NCI-H2196 (cell line): ENCODE measurements around the gene CEP162.
"Not testable (repeated sequence)": the region's sequence is repeated elsewhere in the genome, so short reads cannot be mapped to it uniquely, and the experiment has no call there.

Source experiments
- DNase-seq: peaks from one replicate; lab custom pipeline; 2025; ENCODE audit not compliant: unreplicated experiment; lab: John Stamatoyannopoulos, UW

Gene CEP162

GRCh38 chr6:84227434-84228197 is at the start of gene CEP162:
Gene CEP162 (minus strand): TSS chr6:84227643. CDS start chr6:84226393, 1,250 bp downstream.
- peak; percentile 88 for DNase-seq

GRCh38 chr6:84274856-84275255 is 47.4 kb upstream of the CEP162 start:
- DNase-seq: no peak

- no peak for DNase-seq
Measured at GRCh38 chr6:84273048-84273809, 45.8 kb upstream of the CEP162 start.

- no peak for DNase-seq
Measured at GRCh38 chr6:84272298-84272697, 44.9 kb upstream of the CEP162 start.

GRCh38 chr6:84271061-84271716 is 43.7 kb upstream of the CEP162 start:
- no peak for DNase-seq

GRCh38 chr6:84269947-84270733 is 42.7 kb upstream of the CEP162 start:
- no peak for DNase-seq

GRCh38 chr6:84268781-84269180 is 41.3 kb upstream of the CEP162 start:
- no peak for DNase-seq

GRCh38 chr6:84263557-84263956 is 36.1 kb upstream of the CEP162 start:
- DNase-seq: no peak

- DNase-seq: no peak
Measured at GRCh38 chr6:84260926-84261325, 33.5 kb upstream of the CEP162 start.

GRCh38 chr6:84260196-84260595 is 32.8 kb upstream of the CEP162 start:
- no peak for DNase-seq

- no peak for DNase-seq
Measured at GRCh38 chr6:84258866-84259265, 31.4 kb upstream of the CEP162 start.

- DNase-seq: no peak
Measured at GRCh38 chr6:84258268-84258667, 30.8 kb upstream of the CEP162 start.

- DNase-seq: no peak
Measured at GRCh38 chr6:84255641-84256040, 28.2 kb upstream of the CEP162 start.

GRCh38 chr6:84253380-84253779 is 25.9 kb upstream of the CEP162 start:
- DNase-seq: no peak

- DNase-seq: no peak
Measured at GRCh38 chr6:84251891-84252539, 24.6 kb upstream of the CEP162 start.

GRCh38 chr6:84249724-84250123 is 22.3 kb upstream of the CEP162 start:
- no peak for DNase-seq

- DNase-seq: not testable (repeated sequence)
Measured at GRCh38 chr6:84244416-84245081, 17.1 kb upstream of the CEP162 start.

GRCh38 chr6:84243240-84243639 is 15.8 kb upstream of the CEP162 start:
- DNase-seq: no peak

- DNase-seq: no peak
Measured at GRCh38 chr6:84242265-84242664, 14.8 kb upstream of the CEP162 start.

GRCh38 chr6:84228198-84228543 is 728 bp upstream of the CEP162 start:
- no peak for DNase-seq
